H54 (cell line): ENCODE measurements around the gene FAM118B.

Experiments
- DNase-seq: peaks from one replicate; pipeline ENCODE4 v3.0.0; 2011; ENCODE audit warnings: low spot score, mixed read lengths; ENCODE audit not compliant: insufficient read length
- FAIRE-seq: peaks from 3 replicates; lab custom pipeline; 2011; peaks lifted over from hg19 to GRCh38; lab: Jason Lieb, UNC
- POLR2A ChIP-seq: IDR thresholded peaks from 2 replicates; pipeline ENCODE4 v1.6.1; 2011; ENCODE audit warnings: low read depth, mild to moderate bottlenecking, low read length

Gene FAM118B

GRCh38 chr11:126211236-126212088, at the start of gene FAM118B, which contains the start of gene RPUSD4:
Gene FAM118B, plus strand, starts transcription at chr11:126211782. Its CDS starts 23,220 bp downstream, at chr11:126235002.
Gene RPUSD4, minus strand, starts transcription at chr11:126211650. Its CDS starts 12 bp downstream, at chr11:126211638.
- peak; percentile 88 for TF ChIP-seq POLR2A
- DNase-seq (peak; percentile 88), FAIRE-seq (peak; percentile 41)

- FAIRE-seq (no peak), DNase-seq (no peak)
- TF ChIP-seq POLR2A = no peak
Measured at GRCh38 chr11:126162306-126163030, 49.1 kb upstream of the FAM118B start.

GRCh38 chr11:126163074-126163700, 48.4 kb upstream of the FAM118B start:
- peak; percentile 74 for DNase-seq
- FAIRE-seq = peak; percentile 91
- no peak for TF ChIP-seq POLR2A

- DNase-seq (no peak), FAIRE-seq (no peak)
- no peak for TF ChIP-seq POLR2A
Measured at GRCh38 chr11:126163779-126164178, 47.8 kb upstream of the FAM118B start.

- FAIRE-seq = no peak
- TF ChIP-seq POLR2A = no peak
- no peak for DNase-seq
Measured at GRCh38 chr11:126164781-126165180, 46.8 kb upstream of the FAM118B start.

- DNase-seq (no peak), FAIRE-seq (no peak)
- TF ChIP-seq POLR2A = no peak
Measured at GRCh38 chr11:126165311-126165720, 46.3 kb upstream of the FAM118B start.

GRCh38 chr11:126165757-126166156, 45.8 kb upstream of the FAM118B start:
- no peak for DNase-seq
- FAIRE-seq = no peak
- TF ChIP-seq POLR2A = no peak

- no peak for DNase-seq
- no peak for TF ChIP-seq POLR2A
- no peak for FAIRE-seq
Measured at GRCh38 chr11:126166413-126166812, 45.2 kb upstream of the FAM118B start.

- TF ChIP-seq POLR2A = no peak
- DNase-seq (no peak), FAIRE-seq (no peak)
Measured at GRCh38 chr11:126167488-126167887, 44.1 kb upstream of the FAM118B start.

- no peak for TF ChIP-seq POLR2A
- DNase-seq = no peak
- no peak for FAIRE-seq
Measured at GRCh38 chr11:126169291-126169690, 42.3 kb upstream of the FAM118B start.

- TF ChIP-seq POLR2A = no peak
- DNase-seq = no peak
- no peak for FAIRE-seq
Measured at GRCh38 chr11:126172596-126173038, 39.0 kb upstream of the FAM118B start.

- DNase-seq (no peak), FAIRE-seq (no peak)
- no peak for TF ChIP-seq POLR2A
Measured at GRCh38 chr11:126173257-126173656, 38.3 kb upstream of the FAM118B start.

- no peak for DNase-seq
- FAIRE-seq = no peak
- no peak for TF ChIP-seq POLR2A
Measured at GRCh38 chr11:126174816-126175215, 36.8 kb upstream of the FAM118B start.

GRCh38 chr11:126175393-126175792, 36.2 kb upstream of the FAM118B start:
- TF ChIP-seq POLR2A = no peak
- FAIRE-seq (no peak), DNase-seq (no peak)
